Measurements from ENCODE around the gene CDKN2C. TPM values are rescaled to one million over a fixed set of nuclear protein-coding genes. Genes with fewer than 3 reads are reported as not detected.

CDKN2C gene
- total and polyA plus RNA-seq, 10 of the 15 experiments (the other 5 are each of a cell fraction or from before 2014, with no cell fraction given), result 3.3 to 11.7 (median 6.0) TPM

DNA sequence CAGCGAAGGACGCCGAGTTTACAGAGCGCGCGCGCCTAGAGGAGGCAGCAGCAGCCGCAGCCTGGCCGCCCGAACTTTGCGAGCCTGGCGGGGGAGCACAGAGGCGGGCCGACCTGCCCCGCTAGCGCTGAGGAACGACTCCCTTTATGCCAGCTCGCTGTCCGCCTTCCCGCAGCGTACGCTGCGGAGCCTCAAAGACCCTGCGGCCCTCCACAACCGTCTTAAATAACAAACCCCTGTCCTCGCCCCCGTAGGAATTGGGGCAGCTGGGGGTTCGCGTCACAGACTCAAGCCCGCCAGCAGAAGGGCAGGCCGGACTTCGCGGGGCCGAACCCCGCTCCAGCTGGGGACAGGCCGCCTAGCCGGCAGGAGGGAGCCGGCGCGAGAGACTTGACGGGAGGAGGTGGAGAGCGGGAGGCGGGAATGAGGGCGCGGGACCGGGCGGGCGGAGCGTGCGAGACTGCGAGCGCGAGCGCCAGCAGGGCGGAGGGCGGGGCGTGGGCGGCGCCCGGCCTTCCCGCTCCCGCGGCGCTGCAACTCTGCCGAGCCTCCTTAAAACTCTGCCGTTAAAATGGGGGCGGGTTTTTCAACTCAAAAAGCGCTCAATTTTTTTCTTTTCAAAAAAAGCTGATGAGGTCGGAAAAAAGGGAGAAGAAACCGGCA lies 1.8 kb upstream of the CDKN2C start (continued):
- TF ChIP-seq, protein P1, sequence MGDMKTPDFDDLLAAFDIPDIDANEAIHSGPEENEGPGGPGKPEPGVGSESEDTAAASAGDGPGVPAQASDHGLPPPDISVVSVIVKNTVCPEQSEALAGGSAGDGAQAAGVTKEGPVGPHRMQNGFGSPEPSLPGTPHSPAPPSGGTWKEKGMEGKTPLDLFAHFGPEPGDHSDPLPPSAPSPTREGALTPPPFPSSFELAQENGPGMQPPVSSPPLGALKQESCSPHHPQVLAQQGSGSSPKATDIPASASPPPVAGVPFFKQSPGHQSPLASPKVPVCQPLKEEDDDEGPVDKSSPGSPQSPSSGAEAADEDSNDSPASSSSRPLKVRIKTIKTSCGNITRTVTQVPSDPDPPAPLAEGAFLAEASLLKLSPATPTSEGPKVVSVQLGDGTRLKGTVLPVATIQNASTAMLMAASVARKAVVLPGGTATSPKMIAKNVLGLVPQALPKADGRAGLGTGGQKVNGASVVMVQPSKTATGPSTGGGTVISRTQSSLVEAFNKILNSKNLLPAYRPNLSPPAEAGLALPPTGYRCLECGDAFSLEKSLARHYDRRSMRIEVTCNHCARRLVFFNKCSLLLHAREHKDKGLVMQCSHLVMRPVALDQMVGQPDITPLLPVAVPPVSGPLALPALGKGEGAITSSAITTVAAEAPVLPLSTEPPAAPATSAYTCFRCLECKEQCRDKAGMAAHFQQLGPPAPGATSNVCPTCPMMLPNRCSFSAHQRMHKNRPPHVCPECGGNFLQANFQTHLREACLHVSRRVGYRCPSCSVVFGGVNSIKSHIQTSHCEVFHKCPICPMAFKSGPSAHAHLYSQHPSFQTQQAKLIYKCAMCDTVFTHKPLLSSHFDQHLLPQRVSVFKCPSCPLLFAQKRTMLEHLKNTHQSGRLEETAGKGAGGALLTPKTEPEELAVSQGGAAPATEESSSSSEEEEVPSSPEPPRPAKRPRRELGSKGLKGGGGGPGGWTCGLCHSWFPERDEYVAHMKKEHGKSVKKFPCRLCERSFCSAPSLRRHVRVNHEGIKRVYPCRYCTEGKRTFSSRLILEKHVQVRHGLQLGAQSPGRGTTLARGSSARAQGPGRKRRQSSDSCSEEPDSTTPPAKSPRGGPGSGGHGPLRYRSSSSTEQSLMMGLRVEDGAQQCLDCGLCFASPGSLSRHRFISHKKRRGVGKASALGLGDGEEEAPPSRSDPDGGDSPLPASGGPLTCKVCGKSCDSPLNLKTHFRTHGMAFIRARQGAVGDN (IDR thresholded peaks at IDR 0.05), result 0 out of 2 replicates have a peak, but pooled peaks have one; percentile 2
- TF ChIP-seq CHD2 (IDR thresholded peaks at IDR 0.05; ENCODE audit: borderline replicate concordance, low read depth, low read length) (no peak), ZBTB40 (IDR thresholded peaks at IDR 0.05; ENCODE audit: borderline replicate concordance) (no peak), EED (IDR thresholded peaks at IDR 0.05; ENCODE audit: low read depth) (peak; percentile 12; the same call in 1 of the 2 replicates), ZNF217 (IDR thresholded peaks at IDR 0.05) (peak; percentile 72; the same call in 1 of the 2 replicates), FOXK2 (IDR thresholded peaks at IDR 0.05) (no peak), MEF2A (IDR thresholded peaks at IDR 0.05; ENCODE audit: insufficient read depth, low read depth, low read length) (no peak), CTCF (IDR thresholded peaks at IDR 0.05 in 2 of 3, conservative IDR thresholded peaks at IDR 0.05 in 1 of 3; ENCODE audit: control insufficient read depth in 2 of 3, extremely low read depth in 1 of 3, insufficient read depth in 1 of 3, low read depth in 3 of 3, low read length in 3 of 3) (peak; percentile 28 to 36 (median 36); a peak in 4 of 6 replicates), RBBP5 (conservative IDR thresholded peaks at IDR 0.05) (no peak), POLR2AphosphoS5 (IDR thresholded peaks at IDR 0.05; ENCODE audit: low read length) (0 out of 2 replicates have a peak, but pooled peaks have one; percentile 26), SP1 (IDR thresholded peaks at IDR 0.05; ENCODE audit: low read depth, low read length) (peak; percentile 53), HDGF (IDR thresholded peaks at IDR 0.05) (no peak)
- TF ChIP-seq, protein P2, sequence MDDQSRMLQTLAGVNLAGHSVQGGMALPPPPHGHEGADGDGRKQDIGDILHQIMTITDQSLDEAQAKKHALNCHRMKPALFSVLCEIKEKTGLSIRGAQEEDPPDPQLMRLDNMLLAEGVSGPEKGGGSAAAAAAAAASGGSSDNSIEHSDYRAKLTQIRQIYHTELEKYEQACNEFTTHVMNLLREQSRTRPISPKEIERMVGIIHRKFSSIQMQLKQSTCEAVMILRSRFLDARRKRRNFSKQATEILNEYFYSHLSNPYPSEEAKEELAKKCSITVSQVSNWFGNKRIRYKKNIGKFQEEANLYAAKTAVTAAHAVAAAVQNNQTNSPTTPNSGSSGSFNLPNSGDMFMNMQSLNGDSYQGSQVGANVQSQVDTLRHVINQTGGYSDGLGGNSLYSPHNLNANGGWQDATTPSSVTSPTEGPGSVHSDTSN (IDR thresholded peaks at IDR 0.05; ENCODE audit: insufficient replicate concordance, low read depth, low read length), result no peak
- TF ChIP-seq, protein P3, sequence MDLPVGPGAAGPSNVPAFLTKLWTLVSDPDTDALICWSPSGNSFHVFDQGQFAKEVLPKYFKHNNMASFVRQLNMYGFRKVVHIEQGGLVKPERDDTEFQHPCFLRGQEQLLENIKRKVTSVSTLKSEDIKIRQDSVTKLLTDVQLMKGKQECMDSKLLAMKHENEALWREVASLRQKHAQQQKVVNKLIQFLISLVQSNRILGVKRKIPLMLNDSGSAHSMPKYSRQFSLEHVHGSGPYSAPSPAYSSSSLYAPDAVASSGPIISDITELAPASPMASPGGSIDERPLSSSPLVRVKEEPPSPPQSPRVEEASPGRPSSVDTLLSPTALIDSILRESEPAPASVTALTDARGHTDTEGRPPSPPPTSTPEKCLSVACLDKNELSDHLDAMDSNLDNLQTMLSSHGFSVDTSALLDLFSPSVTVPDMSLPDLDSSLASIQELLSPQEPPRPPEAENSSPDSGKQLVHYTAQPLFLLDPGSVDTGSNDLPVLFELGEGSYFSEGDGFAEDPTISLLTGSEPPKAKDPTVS (IDR thresholded peaks at IDR 0.05; ENCODE audit: low read depth, low read length), result no peak
- TF ChIP-seq, protein P4, sequence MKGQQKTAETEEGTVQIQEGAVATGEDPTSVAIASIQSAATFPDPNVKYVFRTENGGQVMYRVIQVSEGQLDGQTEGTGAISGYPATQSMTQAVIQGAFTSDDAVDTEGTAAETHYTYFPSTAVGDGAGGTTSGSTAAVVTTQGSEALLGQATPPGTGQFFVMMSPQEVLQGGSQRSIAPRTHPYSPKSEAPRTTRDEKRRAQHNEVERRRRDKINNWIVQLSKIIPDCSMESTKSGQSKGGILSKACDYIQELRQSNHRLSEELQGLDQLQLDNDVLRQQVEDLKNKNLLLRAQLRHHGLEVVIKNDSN (IDR thresholded peaks at IDR 0.05; ENCODE audit: borderline replicate concordance, extremely low read length, insufficient read depth, low read depth, low read length), result peak; percentile 10
